HEK293T (cell line): ENCODE measurements around the gene CFAP119.

Source experiments
- FOXK2 ChIP-seq: fragments of 450-650 bp; IDR thresholded peaks from 2 replicates; pipeline ENCODE4 v1.6.1; 2016; ENCODE audit warnings: mild to moderate bottlenecking
- NFRKB ChIP-seq: fragments of 450-650 bp; IDR thresholded peaks from 2 replicates; pipeline ENCODE4 v1.6.1; 2016; ENCODE audit warnings: mild to moderate bottlenecking, moderate library complexity
- TARDBP ChIP-seq: fragments of 450-650 bp; IDR thresholded peaks from 2 replicates; pipeline ENCODE4 v1.6.1; 2016
- TF ChIP-seq, protein P1 (sequence below): fragments of 450-650 bp; IDR thresholded peaks from 2 replicates; pipeline ENCODE4 v1.6.1; 2016

DNA sequence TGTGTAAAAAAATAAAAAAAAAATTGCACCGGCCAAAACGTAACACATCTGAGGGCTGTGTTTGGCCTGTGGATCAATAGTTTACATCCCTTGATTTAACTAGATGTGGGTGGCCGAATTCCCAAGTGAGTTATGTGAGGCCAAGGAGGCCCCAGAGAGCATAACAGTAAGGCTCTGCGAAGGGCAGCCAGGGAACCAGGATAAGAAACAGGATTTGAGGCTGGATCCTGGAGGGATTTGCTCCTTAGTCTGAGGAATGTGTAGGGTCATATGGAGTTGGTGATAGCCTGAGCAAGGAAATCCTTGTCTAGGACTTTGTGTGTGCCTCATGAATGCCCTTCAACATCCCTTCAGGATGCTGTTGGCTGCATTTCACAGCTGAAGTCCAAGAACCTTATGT, 11.7 kb downstream of the CFAP119 start:
- TF ChIP-seq, protein P1, sequence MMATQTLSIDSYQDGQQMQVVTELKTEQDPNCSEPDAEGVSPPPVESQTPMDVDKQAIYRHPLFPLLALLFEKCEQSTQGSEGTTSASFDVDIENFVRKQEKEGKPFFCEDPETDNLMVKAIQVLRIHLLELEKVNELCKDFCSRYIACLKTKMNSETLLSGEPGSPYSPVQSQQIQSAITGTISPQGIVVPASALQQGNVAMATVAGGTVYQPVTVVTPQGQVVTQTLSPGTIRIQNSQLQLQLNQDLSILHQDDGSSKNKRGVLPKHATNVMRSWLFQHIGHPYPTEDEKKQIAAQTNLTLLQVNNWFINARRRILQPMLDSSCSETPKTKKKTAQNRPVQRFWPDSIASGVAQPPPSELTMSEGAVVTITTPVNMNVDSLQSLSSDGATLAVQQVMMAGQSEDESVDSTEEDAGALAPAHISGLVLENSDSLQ: no peak
- no peak for TF ChIP-seq NFRKB
- TF ChIP-seq TARDBP: no peak
- no peak for TF ChIP-seq FOXK2
